Chondrocyte (in vitro differentiated cells): ENCODE measurements around the gene TYW1. TPM values are rescaled to one million over a fixed set of nuclear protein-coding genes. Genes with fewer than 3 reads are reported as not detected.
"Not testable (repeated sequence)": the region's sequence is repeated elsewhere in the genome, so short reads cannot be mapped to it uniquely, and the experiment has no call there.

Experiments
- DNase-seq: peaks from one replicate; pipeline ENCODE4 v3.0.0; 2021; ENCODE audit warnings: mixed read lengths, low spot score
- H3K27ac Mint-ChIP-seq: one replicate; pipeline ENCODE4 v1.8.0; 2021; ENCODE audit warnings: mild to moderate bottlenecking, moderate library complexity, mixed read lengths; ENCODE audit not compliant: unreplicated experiment
- H3K27me3 Mint-ChIP-seq: 2 replicates; pipeline ENCODE4 v1.8.0; 2021; ENCODE audit warnings: low read depth, mixed read lengths
- H3K36me3 Mint-ChIP-seq: 2 replicates; pipeline ENCODE4 v1.8.0; 2021; ENCODE audit warnings: low read depth, mixed read lengths
- H3K4me1 Mint-ChIP-seq: 2 replicates; pipeline ENCODE4 v1.8.0; 2021; ENCODE audit warnings: low read depth, mild to moderate bottlenecking, mixed read lengths
- H3K4me3 Mint-ChIP-seq: one replicate; pipeline ENCODE4 v1.8.0; 2021; ENCODE audit warnings: mild to moderate bottlenecking, moderate library complexity, mixed read lengths; ENCODE audit not compliant: unreplicated experiment
- H3K9me3 Mint-ChIP-seq: 2 replicates; pipeline ENCODE4 v1.8.0; 2021; ENCODE audit warnings: low read depth, mixed read lengths
- total RNA-seq: library from RNA; stranded (reverse); gene quantifications from 3 replicates; pipeline ENCODE4 v1.2.1, GENCODE V29; 2021
- TF ChIP-seq, protein P1 (sequence below): fragments of 200-600 bp; sonication (generic); IDR thresholded peaks from 2 replicates; pipeline ENCODE4 v1.5.0; 2021; ENCODE audit warnings: antibody characterized with exemption, mild to moderate bottlenecking, moderate library complexity

TYW1 gene
- total RNA-seq, 1 donor from 2014 or later, result 12.5 TPM

DNA sequence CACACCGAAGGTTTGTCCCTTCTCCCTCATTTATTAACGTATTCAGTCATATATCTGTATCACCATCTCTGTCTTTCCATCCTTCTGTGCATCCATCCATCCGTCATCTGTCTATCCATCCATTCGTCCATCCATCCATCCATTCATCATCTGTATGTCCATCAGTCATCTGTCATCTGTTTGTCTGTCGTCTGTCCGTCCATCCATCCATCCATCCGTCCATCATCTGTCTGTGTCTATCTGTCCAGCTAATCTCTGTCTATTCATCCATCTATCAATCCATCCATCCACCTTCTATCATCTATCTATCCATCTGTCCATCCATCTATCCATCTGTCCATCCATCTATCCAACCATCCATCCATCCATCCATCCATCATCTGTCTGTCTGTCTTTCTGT is 213.9 kb downstream of the TYW1 start:
- Mint-ChIP-seq H3K4me1 (no peaks in the 10 kb centered on the region), H3K4me3 (no peak overlapping the region), H3K27ac (no peak overlapping the region), H3K27me3 (no peaks in the 10 kb centered on the region), H3K36me3 (peaks cover 9% of the 10 kb centered on the region), H3K9me3 (peaks cover 7% of the 10 kb centered on the region)
- TF ChIP-seq, protein P1, sequence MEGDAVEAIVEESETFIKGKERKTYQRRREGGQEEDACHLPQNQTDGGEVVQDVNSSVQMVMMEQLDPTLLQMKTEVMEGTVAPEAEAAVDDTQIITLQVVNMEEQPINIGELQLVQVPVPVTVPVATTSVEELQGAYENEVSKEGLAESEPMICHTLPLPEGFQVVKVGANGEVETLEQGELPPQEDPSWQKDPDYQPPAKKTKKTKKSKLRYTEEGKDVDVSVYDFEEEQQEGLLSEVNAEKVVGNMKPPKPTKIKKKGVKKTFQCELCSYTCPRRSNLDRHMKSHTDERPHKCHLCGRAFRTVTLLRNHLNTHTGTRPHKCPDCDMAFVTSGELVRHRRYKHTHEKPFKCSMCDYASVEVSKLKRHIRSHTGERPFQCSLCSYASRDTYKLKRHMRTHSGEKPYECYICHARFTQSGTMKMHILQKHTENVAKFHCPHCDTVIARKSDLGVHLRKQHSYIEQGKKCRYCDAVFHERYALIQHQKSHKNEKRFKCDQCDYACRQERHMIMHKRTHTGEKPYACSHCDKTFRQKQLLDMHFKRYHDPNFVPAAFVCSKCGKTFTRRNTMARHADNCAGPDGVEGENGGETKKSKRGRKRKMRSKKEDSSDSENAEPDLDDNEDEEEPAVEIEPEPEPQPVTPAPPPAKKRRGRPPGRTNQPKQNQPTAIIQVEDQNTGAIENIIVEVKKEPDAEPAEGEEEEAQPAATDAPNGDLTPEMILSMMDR, result no peak
- no peak for DNase-seq

DNA sequence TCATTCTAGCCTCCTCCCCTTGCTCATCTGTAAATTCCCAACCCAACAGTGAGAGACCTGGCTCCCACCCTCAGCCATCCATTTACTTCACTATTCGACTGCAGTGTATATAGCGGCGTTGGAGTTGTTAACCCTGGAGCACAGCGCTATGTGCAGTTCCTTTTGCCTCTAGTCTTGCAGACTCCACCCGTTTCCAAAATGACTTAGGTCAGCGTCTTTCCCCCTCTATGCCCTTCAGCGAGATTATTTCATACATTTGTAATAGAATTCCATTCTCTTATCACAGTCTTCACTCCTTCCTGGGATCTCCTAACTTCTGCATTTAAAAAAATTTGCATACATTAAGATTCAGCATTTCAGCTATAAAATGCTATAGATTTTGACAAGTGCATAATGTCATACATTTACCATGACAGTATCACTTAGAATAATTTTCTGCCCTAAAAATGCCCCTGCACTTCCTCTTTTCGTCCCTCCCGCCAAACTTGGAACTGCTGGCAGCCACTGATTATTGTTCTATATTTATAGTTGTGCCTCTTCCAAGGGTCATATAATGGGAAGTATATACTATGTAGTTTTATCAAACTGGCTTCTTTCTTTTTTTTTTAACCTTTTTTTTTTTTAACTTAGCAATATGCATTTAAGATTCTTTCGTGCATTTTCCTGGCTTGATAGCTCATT is 215.2 kb downstream of the TYW1 start:
- not testable (repeated sequence) for H3K36me3 Mint-ChIP-seq, H3K27ac Mint-ChIP-seq, H3K4me3 Mint-ChIP-seq, DNase-seq, H3K27me3 Mint-ChIP-seq, H3K4me1 Mint-ChIP-seq
- peaks cover 11% of the 10 kb centered on the region for H3K9me3 Mint-ChIP-seq

DNA sequence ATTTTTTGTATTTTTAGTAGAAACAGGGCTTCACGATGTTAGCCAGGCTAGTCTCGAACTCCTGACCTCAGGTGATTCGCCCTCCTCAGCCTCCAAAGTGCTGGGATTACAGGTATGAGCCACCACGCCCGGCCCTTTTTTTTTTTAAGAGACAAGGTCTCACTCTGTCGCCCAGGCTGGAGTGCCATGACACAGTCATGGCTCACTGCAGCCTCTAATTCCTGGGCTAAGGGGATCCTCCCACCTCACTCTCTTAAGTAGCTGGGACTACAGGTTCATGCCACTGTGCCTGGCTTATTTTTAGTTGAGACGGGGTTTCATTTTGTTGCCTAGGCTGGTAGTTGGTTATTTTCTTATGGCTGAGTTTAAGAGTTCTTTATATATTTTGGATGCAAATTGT is 216.4 kb downstream of the TYW1 start:
- not testable (repeated sequence) for H3K27ac Mint-ChIP-seq, H3K27me3 Mint-ChIP-seq, H3K4me1 Mint-ChIP-seq, DNase-seq, H3K4me3 Mint-ChIP-seq, H3K36me3 Mint-ChIP-seq
- peaks cover 16% of the 10 kb centered on the region for H3K9me3 Mint-ChIP-seq

DNA sequence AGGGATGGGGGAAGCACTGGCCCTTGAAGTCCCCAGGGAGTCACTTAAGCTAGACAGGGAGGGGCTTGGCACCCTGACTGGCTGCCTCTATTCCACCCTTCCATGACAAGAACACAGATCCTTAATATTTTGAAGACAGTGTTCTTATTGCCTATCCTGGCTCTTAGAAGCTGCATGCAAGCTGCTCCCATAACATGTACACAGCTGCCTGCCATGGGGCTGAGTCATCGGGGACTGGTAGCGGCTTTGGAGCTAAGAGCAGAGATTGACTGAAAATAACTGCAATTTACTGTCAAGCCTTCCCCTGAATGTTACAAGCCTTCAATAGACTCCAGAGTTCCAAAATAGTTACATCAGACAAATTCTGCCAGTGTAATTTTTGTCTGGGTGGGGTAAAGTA is 226.9 kb downstream of the TYW1 start:
- H3K27me3 Mint-ChIP-seq, DNase-seq, H3K9me3 Mint-ChIP-seq: not testable (repeated sequence)
- peaks cover 20% of the 10 kb centered on the region for H3K4me1 Mint-ChIP-seq
- H3K27ac Mint-ChIP-seq, result peak overlapping the region; percentile 41
- peaks cover 11% of the 10 kb centered on the region for H3K36me3 Mint-ChIP-seq
- peak overlapping the region; percentile 20 for H3K4me3 Mint-ChIP-seq

DNA sequence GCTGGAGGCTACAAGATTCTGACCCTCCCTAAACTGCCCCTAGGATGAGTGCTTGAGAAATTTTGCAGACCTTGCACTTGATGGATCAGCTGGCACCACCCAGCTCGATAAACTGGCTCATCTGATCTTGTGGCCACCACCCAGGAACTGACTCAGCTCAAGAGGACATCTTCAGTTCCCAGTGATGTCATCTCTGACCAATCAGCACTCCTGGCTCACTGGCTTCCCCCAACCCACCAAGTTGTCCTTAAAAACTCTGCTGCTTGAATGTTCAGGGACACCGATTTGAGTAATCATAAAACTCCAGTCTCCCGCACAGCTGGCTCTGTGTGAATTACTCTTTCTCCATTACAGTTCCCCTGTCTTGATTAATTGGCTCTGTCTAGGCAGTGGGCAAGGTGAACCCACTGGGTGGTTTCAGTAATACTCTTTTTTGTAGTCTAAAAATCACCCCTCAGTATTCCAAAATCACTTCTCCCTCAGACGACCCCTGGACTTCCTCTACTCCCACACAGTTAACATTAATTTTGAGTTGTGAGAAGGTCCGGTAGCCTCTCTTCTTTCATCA is 229.8 kb downstream of the TYW1 start:
- H3K27me3 Mint-ChIP-seq, H3K4me3 Mint-ChIP-seq, H3K9me3 Mint-ChIP-seq, DNase-seq: not testable (repeated sequence)
- Mint-ChIP-seq H3K4me1 (peaks cover 38% of the 10 kb centered on the region), H3K27ac (peak overlapping the region; percentile 50), H3K36me3 (peaks cover 13% of the 10 kb centered on the region)

DNA sequence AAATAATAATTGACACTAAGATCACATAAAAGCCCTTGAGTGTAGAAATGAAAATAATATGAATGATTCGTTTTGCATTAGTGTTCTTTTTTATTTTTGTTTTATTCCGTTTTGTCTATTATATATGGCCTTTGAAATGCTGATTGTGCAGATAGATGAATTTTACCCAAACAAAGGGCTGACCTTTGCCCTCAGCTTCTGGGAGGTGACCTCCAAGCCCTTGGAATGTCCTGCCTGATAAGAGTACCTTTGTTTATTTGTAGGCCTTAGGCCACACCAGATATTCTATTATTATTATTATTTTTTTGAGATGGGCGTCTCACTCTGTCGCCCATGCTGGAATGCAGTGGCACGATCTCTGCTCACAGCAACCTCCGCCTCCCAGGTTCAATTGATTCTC is 230.3 kb downstream of the TYW1 start:
- H3K4me3 Mint-ChIP-seq, H3K9me3 Mint-ChIP-seq, H3K27me3 Mint-ChIP-seq, DNase-seq: not testable (repeated sequence)
- H3K4me1 Mint-ChIP-seq, result peaks cover 38% of the 10 kb centered on the region
- peaks cover 13% of the 10 kb centered on the region for H3K36me3 Mint-ChIP-seq
- H3K27ac Mint-ChIP-seq, result peak overlapping the region; percentile 50

DNA sequence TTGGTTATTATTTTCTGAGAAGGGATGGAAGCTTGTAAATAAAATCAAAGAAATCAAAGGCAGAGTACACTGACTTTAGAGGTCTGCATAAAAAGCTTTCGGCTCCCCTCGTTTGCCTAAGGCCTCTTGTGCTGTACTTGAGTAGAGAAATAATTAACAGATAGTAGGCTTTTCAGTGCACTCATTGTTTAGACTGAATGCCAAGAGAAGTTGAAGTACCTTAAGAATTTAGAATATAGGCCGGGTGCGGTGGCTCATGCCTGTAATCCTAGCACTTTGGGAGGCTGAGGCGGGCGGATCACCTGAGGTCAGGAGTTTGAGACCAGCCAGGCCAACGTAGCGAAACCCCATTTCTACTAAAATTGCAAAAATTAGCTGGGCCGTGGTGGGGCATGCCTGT is 232.4 kb downstream of the TYW1 start:
- not testable (repeated sequence) for H3K9me3 Mint-ChIP-seq, H3K27me3 Mint-ChIP-seq, H3K4me3 Mint-ChIP-seq, H3K36me3 Mint-ChIP-seq, DNase-seq
- H3K27ac Mint-ChIP-seq, result peak overlapping the region; percentile 73
- H3K4me1 Mint-ChIP-seq, result peaks cover 32% of the 10 kb centered on the region

DNA sequence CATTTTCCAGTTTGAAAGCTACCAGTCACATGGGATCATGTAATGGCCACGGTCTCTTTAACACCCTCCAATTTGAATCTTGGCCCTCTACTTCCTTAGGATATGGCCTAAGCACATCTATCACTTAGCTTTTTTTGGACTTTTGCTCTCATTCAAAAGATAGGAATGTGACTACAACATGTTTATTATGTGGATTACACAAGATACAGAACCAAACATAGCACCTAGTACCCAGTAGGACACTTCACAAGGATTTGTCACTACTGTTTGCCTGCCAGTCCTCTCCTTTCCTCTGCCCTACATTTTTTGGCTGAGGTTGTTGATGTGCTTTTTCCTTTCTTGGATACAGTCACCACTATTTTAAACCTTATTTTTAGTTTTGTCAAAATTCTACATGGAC is 233.4 kb downstream of the TYW1 start:
- Mint-ChIP-seq H3K4me1 (peaks cover 42% of the 10 kb centered on the region), H3K27ac (peak overlapping the region; percentile 8)
- H3K9me3 Mint-ChIP-seq, H3K36me3 Mint-ChIP-seq, DNase-seq, H3K27me3 Mint-ChIP-seq, H3K4me3 Mint-ChIP-seq: not testable (repeated sequence)

DNA sequence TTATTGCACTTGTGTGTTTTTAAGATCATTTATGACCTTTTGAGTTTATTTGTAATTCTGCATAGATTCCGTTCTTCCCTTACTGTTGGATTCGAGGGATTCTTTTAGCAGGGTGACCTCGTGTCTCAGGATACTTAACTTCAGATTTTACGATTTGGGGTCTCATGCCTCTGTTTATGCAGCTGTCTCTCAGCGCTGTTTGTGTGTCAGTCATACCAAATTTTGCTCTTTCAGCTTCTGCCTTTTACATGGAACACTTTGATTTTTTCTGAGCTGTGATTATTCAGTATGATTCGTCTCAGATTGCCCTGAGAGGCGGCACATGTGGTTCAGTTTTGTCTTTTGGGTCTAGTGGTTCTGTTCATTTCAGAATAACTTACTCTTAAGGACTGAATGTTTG is 236.9 kb downstream of the TYW1 start:
- DNase-seq, H3K27me3 Mint-ChIP-seq, H3K4me3 Mint-ChIP-seq, H3K36me3 Mint-ChIP-seq, H3K9me3 Mint-ChIP-seq: not testable (repeated sequence)
- peaks cover 44% of the 10 kb centered on the region for H3K4me1 Mint-ChIP-seq
- peak overlapping the region; percentile 61 for H3K27ac Mint-ChIP-seq

DNA sequence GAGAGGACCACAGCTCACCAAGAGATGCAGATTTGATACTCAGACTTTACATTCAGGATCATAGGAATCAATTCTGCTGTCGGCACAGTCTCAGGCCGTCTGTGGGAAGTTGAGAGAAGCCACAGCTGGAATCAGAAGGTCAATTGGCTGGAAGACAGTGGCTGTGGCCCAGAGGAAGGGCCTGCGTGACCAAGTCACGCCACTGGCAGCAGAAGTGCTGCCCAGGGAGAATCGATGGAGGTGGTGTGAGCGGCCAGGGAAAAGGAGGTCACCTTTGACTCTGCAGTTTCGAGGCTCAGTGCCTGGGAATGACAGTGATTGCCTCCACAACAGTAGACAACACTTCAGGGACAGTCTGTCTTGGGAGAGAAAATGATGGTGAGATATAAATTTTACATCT is 239.6 kb downstream of the TYW1 start:
- not testable (repeated sequence) for DNase-seq, H3K27me3 Mint-ChIP-seq, H3K36me3 Mint-ChIP-seq, H3K4me3 Mint-ChIP-seq, H3K9me3 Mint-ChIP-seq
- Mint-ChIP-seq H3K27ac (peak overlapping the region; percentile 51), H3K4me1 (peaks cover 26% of the 10 kb centered on the region)

DNA sequence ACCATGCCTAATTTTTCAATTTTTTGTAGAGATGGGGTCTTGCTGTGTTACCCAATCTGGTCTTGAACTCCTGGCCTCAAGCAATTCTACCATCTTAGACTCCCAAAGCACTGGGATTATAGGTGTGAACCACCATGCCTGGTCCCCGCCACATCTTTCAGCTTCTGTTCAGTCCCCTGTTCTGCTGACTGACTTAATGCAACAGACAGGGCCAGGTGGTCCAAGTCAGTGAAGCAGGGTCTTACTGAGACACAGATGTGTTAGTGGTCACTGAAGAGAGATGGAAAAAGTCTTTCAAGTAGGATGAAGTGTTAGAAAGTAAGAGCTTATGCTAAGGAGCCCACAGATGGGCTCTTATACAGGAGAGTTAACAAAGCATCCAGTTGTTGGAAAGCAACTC is 246.2 kb downstream of the TYW1 start:
- H3K27ac Mint-ChIP-seq, H3K4me1 Mint-ChIP-seq, H3K9me3 Mint-ChIP-seq, H3K27me3 Mint-ChIP-seq, H3K36me3 Mint-ChIP-seq, DNase-seq, H3K4me3 Mint-ChIP-seq: not testable (repeated sequence)

DNA sequence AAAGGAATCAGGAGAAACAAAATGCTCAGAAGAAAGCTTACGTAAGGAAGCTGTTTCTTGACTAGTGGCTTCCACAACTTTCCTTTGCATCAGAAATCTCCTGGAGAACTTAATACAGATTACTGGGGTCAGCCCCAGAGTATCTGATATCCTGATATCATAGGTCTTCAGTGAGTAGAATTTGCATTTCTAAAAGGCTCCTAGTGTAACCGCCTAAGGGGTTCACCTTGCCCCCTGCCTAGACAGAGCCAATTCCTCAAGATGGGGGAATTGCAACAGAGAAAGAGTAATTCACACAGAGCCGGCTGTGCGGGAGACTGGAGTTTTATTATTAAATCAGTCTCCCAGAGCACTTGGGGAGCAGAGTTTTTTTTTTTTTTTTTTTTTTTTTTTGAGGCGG is 251.7 kb downstream of the TYW1 start:
- not testable (repeated sequence) for H3K27me3 Mint-ChIP-seq, H3K36me3 Mint-ChIP-seq, H3K4me3 Mint-ChIP-seq, H3K9me3 Mint-ChIP-seq, H3K4me1 Mint-ChIP-seq, DNase-seq, H3K27ac Mint-ChIP-seq
